B cell (primary cell): ENCODE data around the gene RBBP8.

ENCODE experiments used
- CTCF ChIP-seq: fragments of 200-600 bp; IDR thresholded peaks from one replicate; pipeline ENCODE4 v1.8.0; 2022; ENCODE audit warnings: antibody characterized with exemption, mild to moderate bottlenecking
- EZH2 ChIP-seq: IDR thresholded peaks from 2 replicates; pipeline ENCODE4 v1.6.1; 2012; ENCODE audit warnings: borderline replicate concordance, low read depth, mild to moderate bottlenecking, moderate library complexity, low read length; ENCODE audit not compliant: insufficient read depth, poor library complexity, severe bottlenecking

GRCh38 chr18:22933206-22933965 lies at the start of gene RBBP8:
- TF ChIP-seq CTCF: no peak
- no peak for TF ChIP-seq EZH2
